CD4-positive, alpha-beta T cell treated with Interleukin-6 at 100 ng/mL for 8 hours (primary cell): ENCODE data around the gene KIF12.

ENCODE experiments used
- DNase-seq: peaks from one replicate; pipeline ENCODE4 v3.0.0-alpha.2; 2020; ENCODE audit warnings: mixed read lengths, low spot score

KIF12 gene

GRCh38 chr9:114105236-114105635 is 6.1 kb upstream of the KIF12 start:
- DNase-seq = no peak

GRCh38 chr9:114102484-114102883 is 3.4 kb upstream of the KIF12 start:
- DNase-seq = no peak

GRCh38 chr9:114100536-114100935 is 1.4 kb upstream of the KIF12 start:
- DNase-seq = no peak

GRCh38 chr9:114099669-114100270 is 678 bp upstream of the KIF12 start:
- no peak for DNase-seq

GRCh38 chr9:114098021-114098935 is 814 bp downstream of the KIF12 start:
- DNase-seq = no peak

GRCh38 chr9:114097613-114098020 is 1.5 kb downstream of the KIF12 start:
- no peak for DNase-seq

- DNase-seq = no peak
Measured at GRCh38 chr9:114096866-114097612, 2.1 kb downstream of the KIF12 start.

GRCh38 chr9:114096041-114096511 is 3.0 kb downstream of the KIF12 start:
- DNase-seq = no peak

- no peak for DNase-seq
Measured at GRCh38 chr9:114094971-114095370, 4.1 kb downstream of the KIF12 start.

GRCh38 chr9:114093761-114094505 is 5.2 kb downstream of the KIF12 start:
- no peak for DNase-seq

- DNase-seq = no peak
Measured at GRCh38 chr9:114093031-114093471, 6.0 kb downstream of the KIF12 start.

- no peak for DNase-seq
Measured at GRCh38 chr9:114092336-114092735, 6.8 kb downstream of the KIF12 start.

GRCh38 chr9:114091711-114092110 is 7.4 kb downstream of the KIF12 start:
- no peak for DNase-seq

- no peak for DNase-seq
Measured at GRCh38 chr9:114090798-114091197, 8.3 kb downstream of the KIF12 start.

GRCh38 chr9:114089206-114089840 is 9.8 kb downstream of the KIF12 start:
- no peak for DNase-seq

GRCh38 chr9:114088571-114089170 is 10.4 kb downstream of the KIF12 start:
- DNase-seq = no peak

GRCh38 chr9:114087721-114088120 is 11.4 kb downstream of the KIF12 start:
- DNase-seq = no peak

- DNase-seq = no peak
Measured at GRCh38 chr9:114086607-114087006, 12.5 kb downstream of the KIF12 start.

GRCh38 chr9:114086009-114086408 is 13.1 kb downstream of the KIF12 start:
- no peak for DNase-seq

- DNase-seq = no peak
Measured at GRCh38 chr9:114085387-114085789, 13.7 kb downstream of the KIF12 start.
